ENCODE data around the gene GALNT15.

GRCh38 chr3:16247282-16248061 lies 73.0 kb downstream of the GALNT15 start:
- no peak for TF ChIP-seq POLR2A (IDR thresholded peaks at IDR 0.05)
- TF ChIP-seq, protein P1, sequence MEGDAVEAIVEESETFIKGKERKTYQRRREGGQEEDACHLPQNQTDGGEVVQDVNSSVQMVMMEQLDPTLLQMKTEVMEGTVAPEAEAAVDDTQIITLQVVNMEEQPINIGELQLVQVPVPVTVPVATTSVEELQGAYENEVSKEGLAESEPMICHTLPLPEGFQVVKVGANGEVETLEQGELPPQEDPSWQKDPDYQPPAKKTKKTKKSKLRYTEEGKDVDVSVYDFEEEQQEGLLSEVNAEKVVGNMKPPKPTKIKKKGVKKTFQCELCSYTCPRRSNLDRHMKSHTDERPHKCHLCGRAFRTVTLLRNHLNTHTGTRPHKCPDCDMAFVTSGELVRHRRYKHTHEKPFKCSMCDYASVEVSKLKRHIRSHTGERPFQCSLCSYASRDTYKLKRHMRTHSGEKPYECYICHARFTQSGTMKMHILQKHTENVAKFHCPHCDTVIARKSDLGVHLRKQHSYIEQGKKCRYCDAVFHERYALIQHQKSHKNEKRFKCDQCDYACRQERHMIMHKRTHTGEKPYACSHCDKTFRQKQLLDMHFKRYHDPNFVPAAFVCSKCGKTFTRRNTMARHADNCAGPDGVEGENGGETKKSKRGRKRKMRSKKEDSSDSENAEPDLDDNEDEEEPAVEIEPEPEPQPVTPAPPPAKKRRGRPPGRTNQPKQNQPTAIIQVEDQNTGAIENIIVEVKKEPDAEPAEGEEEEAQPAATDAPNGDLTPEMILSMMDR (IDR thresholded peaks at IDR 0.05), result peak in 1 of 3 donors; percentile 35
